HG03139 (cell line): ENCODE data around the gene COMMD6.

ENCODE experiments used
- ATAC-seq: cut with Tn5 transposase; IDR thresholded peaks from one replicate; pipeline ENCODE4 v1.9.1; 2021; ENCODE audit not compliant: unreplicated experiment

The COMMD6 gene

DNA sequence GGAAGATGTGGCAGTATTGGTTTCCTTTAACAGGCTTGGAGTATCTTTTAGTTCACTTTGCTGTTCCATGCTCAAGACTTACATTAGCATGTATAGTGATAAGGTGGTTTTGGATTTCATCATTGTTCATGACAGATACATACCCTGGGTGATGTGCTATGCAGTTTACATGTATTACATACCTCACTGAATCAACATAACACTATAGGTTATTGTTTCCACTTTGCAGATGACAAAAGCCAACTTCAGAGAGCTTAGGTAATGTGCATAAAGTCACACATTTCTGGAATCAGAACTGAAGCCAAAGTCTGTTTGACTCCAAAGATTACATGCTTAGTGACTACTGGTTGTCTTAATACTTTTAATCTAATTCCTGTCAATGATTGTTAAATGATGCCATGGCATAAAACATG is 7.1 kb downstream of the COMMD6 start:
- ATAC-seq = no peak

DNA sequence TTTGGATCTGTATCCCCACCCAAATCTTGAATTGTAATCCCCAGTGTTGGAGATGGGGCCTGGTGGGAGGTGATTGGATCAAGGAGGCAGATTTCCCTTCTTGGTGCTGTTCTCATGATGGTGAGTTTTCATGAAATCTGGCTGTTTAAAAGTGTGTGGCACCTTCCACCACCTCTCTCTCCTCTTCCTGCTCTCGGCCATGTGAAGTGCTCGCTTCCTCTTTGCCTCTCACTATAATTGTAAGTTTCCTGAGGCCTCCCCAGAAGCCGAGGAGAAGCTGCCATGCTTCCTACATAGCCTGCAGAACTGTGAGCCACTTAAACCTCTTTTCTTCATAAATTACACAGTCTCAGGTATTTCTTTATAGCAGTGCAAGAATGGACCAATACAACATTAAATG is 15.7 kb downstream of the COMMD6 start:
- ATAC-seq = no peak

DNA sequence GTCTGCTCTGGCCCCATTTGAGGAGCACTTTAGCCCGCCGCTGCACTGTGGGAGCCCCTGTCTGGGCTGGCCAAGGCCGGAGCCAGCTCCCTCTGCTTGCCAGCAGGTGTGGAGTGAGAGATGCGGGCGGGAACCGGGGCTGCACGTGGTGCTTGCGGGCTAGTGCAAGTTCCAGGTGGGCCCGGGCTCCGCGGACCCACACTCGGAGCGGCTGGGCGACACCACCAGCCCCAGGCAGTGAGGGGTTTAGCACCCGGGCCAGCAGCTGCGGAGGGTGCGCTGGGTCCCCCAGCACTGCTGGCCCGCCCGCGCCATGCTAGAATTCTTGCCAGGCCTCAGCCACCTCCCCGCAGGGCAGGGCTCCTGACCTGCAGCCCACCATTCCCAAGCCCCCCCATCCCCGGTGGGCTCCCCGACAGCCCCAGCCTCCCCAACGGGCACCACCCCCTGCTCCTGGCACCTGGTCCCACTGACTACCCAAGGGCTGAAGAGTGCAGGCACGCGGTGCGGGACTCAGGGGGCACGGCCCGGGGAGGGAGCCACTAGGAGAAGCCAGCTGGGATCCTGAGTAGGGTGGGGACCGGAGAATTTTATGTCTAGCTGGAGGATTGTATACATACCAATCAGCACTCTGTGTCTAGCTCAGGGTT is 19.1 kb downstream of the COMMD6 start:
- no peak for ATAC-seq

DNA sequence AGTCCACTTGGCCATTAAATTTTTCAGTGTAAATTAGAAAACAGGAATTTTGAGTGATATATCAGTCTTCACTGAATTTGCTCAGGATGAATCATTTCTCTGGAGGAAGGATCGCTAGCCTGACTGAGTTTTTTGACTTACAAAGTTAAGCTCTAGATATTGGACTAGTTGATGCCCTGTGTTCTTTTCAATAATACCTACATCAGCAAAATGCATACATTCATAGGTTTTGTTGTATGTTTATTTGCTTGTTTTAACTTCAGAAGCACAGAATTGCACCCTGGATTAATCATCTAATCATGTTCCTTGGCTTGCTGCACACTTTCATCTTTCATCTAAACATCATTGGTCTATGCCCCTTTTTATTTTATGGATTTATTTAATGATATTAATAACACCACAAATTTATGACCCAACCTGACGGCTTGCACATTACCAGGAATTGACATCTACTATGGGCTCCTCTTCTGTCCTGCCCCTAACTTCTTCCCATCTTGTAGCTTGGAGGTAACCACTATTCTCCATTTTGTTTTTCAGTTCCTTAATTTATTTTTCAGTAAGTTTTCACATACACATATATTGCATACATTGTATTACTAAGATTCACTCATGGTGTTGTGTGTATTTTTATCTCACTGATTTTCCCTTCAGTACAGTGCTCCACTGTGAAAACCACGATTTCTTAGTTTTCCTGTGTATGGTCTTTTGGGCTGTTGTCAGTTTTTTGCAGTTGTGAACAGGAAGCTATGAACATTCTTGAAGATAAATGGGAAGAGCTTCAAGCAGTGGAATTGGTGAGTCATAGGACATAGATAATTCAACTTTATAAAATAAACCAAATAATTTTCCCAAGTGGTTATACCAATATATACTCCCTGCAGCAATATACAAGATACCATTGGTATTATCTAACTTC is 23.3 kb downstream of the COMMD6 start:
- no peak for ATAC-seq

DNA sequence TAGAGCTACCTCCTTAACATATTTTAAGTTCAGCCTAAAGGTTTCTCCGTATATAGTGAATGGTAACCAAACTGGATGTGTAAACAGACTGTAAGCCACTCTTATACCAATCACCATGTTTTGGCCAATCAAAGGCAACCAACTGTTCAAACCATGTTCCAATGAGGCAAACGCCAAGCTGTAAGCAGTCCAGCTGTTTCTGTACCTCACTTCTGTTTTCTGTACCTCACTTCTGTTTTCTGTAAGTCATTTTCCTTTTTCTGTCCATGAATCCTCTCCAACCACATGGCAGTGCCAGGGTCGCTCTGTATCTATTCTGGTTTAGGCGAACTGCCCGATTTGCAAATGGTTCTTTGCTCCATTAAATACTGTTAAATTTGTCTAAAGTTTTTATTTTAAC is 24.4 kb downstream of the COMMD6 start:
- no peak for ATAC-seq

DNA sequence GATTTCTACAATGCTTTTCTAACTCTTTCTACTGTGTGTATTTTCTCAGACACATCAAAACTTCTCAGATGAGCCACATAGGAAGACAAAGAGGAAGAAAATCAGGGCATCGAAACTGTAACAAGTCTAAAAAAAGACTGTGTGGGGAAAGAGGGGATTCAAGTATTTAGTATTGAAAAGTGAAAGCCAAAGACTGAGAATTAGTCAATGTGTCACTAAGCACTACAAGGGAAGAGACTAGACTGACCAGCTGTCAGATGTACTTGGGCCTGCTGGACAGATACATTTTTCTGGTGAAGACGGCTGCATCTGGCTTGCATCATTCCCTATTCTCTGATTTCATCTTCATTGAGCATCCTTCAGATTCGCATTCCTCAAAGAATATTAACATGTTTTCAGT is 25.4 kb downstream of the COMMD6 start:
- ATAC-seq = peak; percentile 88

DNA sequence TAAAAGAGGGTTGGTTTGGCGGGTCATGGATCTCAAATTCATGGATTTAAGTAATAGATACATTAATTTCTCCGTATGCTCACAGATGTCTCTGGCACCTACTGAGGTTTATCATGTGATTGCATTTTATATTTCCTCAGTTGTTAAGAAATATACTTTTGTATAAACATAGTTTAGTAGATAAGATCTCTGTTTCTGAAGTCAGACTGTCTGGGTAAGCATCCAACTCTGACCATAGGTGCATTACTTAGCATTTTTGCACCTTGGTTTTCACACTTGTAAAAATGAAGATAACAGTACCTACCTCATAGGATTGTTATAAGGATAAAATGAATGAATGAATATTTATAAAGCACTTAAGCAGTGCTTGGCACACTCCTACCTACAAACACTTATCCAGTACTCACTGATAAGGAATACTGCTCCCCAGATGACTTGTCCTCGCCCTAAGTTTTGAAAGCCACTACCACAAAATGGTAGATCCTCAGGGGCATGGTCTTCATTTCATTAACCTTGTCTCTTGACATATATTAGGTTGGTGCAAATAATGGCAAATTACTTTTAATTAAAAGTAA is 26.5 kb downstream of the COMMD6 start:
- no peak for ATAC-seq

DNA sequence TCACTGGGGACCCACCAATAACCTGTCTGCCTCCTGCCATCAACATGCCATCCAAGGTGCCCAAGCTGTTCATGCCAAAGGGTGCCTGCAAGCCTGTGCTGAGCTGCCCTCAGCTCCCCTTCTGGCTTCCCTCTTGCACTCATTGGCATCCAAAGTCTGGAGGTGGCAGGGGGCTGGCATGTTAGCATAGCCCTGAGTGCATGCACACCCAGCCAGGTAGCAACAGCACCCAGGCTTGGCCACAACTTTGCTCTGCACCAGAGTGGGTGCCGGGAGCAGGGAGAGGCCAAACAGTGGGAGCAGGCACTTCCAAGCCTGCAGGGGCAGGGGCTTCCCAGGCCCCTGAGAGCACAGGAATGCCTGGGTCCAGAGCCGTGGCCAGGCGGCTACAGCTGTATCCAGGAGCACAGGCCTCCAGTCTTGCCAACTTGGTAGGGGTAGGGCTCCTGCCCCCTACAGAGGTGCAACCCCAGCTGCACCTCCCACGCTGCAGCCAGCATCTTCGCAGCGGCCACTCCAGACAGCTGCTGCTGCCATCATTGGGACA is 29.6 kb downstream of the COMMD6 start:
- ATAC-seq = no peak

DNA sequence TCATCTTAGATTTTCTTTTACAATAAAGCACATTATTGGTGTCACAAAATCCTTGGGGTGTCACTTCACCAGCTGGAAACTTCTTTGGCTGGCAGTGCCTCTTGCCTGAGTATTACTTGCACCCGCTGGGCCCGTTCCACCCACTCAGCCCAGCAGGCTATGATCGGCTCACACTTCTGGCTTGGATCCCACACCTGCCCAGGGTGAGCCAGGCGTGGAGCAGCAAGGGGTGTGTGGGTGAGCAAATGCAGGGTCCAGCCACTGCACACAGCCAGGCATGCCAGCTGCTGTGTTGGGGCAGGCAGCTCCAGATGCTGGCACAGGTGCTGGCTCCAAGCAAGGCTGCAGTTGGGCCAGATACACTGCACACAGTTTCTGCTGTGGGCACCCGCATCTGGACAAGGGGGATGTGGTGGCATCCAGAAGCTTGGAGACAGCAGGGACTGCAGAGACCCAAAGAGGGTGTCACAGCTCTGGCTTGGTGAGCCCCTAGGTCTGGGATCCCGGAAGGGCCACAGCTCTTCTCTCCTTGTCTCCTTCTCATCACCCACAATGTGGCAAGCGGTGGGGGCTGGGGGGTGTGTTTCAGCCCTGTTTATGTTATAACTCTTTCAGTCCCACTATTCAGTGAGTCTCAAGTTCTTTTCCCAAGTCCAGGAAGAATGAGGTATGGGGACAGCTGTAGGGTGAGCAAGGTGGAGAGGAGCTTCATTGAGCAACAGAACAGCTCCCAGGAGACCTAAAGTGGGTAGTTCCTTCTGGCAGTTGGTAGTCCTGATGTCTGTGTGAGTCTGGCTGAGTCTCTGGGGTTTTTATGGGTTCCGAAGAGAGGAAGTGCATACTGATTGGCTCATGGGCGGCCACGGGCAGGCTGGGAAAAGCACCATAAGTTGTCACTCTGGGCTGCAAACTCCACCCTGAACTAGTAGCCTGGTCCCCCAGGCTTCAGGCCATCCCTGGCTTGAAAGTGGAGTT is 30.3 kb downstream of the COMMD6 start:
- ATAC-seq = no peak

DNA sequence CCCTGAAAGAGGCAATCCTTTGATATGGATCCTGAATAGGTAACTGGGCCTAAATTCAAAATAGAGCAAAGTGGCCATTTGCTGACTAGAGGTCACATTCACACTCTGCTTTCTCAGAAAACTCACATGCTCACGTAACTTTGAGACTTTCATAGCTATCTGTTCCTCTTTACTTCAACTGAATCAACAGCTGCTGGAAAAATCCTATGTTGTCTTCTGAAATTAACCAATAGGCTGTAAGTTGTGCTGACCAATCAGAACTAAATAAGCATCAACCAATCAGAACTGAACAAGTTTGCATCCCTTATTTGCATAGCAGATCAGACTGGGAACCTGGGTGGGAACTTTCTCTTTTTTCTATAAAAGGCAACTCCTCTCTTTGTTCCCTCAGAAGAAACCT is 31.6 kb downstream of the COMMD6 start:
- ATAC-seq = no peak

DNA sequence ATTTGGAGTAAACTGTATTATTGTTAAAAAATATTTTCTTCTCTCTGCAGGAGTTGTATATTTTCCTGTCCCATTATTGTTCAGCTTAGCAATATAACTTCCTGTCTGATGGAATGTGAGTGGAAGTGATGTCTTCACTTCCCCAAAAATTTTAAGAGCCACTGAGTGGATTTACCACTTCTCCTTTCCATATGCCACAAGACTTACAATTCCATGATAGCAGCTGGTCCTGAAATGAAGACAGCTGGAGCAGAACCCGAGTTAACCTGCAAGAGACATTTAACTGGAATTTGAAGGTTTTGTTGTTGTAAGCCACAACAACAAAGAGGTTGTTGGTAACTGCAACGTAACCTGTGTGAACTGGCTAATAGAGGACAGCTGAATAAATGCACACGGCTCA is 32.3 kb downstream of the COMMD6 start:
- ATAC-seq = no peak

DNA sequence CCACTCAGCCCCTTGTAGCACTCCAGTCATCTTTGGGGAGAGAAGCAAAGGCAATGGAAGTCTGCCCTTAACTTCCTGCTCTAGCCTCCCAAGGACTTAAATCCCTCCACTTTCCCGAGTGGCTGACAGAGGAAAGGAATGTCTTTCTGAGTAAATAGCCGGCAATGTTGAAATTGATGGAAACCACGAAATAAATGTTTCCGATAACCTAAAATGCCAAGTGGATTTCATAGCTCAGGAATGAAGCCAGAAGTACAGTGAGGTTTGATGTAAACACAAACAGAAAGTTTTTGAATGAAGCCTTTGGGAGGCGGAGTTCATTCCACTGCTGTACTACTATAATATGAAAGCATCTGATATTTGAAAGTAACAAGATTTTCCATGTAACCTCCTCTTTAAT is 41.7 kb downstream of the COMMD6 start:
- ATAC-seq = no peak

DNA sequence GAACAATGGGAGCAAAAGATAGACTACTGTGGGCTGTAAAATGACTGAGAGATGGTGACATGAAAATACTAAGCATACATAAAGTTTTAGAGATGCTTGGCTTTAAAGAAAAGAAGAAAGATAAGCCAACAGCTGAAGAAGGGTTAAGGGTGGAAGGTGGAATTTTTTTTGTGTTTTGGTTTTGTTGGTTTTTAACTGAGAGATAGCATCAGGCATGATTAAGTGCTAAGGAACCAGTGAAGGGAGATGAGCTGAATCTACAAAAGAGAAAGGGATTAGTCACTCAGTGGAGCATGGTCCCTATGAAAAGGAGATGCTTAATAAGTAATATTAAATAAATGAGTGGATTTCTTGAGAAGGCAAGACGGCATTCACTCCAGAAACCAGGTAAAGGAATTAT is 43.1 kb downstream of the COMMD6 start:
- no peak for ATAC-seq

DNA sequence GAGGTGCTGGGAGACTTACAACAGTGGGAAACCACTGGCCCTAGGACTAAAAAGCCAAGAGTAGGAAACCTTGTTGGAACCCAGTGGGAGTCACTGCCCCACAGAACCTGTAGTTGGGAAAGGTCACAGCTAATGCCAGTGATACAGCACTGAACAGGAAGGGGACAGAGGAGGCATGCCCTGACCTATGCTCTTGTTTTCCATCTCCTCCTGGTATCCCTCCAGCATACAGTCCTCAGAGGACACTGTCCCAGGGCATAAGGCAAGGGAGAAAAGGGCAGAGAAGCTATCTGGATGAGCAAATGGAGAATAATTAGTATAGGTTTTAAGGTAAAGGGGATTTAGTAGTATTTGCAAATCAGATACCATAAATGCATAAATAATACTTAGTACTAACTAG is 44.5 kb downstream of the COMMD6 start:
- no peak for ATAC-seq

DNA sequence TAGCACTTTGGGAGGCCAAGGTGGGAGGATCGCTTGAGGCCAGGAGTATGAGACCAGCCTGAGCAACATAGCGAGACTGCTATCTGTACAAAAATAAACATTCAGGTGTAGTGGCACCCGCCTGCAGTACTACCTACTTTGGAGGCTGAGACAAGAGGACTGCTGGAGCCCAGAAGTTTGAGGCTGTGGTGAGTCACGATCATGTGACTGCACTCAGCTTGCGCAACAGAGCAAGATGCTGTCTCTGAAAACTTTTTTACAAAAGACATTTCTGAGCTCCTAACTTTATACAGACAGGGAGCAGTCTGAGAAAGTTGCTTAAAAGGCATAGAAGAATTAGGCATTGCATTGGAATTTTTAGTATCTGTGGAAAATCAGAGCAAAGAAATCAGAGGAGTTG is 45.3 kb downstream of the COMMD6 start:
- ATAC-seq = no peak

DNA sequence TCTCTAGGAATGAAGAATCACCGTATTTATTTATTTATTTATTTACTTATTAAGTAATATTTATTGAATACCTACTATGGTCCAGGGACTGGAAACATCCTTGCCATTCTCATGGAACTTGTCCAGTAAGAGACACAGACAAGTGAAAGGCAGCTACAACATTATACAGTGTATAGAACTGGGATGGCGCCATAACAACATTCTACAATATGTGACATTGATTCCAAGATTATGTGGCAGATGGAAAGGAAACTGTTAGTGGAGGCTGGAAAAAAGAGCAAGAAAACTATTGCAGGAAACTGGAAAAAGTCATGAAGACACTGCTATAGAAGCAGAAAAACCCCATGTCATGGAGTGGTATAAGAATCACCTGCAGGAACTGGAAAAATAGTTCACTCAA is 46.3 kb downstream of the COMMD6 start:
- no peak for ATAC-seq

DNA sequence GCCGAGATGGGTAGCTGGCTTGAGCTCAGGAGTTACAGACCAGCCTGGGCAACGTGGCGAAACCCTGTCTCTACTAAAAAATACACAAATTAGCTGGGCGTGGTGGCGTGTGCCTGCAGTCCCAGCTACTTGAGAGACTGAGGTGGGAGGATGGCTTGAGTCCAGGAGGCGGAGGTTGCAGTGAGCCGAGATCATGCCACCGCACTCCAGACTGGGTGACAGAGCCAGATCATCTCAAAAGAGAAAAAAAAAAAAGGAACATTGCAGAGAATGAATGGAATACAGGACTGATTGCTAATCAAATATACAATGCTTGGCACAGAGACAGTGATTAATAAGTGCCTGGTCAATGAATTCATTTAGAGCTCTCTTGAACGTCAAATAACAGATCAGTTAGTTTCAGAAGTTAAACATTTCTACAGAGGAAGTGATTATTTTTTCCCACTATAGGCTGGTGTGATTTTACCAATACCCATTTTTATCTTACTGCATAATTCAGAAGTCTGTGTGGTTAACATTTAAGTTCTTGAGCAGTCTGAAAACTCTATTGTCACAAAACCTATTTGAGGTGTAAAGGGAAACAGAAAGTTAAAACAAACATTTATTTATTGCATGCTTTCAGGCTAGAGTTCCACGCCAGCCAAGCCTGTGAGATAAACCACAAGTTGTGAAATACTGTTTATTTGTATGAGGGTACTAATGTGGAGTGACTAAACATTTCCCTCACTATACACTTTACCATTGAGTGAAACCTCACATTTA is 48.0 kb downstream of the COMMD6 start:
- ATAC-seq = peak; percentile 79

DNA sequence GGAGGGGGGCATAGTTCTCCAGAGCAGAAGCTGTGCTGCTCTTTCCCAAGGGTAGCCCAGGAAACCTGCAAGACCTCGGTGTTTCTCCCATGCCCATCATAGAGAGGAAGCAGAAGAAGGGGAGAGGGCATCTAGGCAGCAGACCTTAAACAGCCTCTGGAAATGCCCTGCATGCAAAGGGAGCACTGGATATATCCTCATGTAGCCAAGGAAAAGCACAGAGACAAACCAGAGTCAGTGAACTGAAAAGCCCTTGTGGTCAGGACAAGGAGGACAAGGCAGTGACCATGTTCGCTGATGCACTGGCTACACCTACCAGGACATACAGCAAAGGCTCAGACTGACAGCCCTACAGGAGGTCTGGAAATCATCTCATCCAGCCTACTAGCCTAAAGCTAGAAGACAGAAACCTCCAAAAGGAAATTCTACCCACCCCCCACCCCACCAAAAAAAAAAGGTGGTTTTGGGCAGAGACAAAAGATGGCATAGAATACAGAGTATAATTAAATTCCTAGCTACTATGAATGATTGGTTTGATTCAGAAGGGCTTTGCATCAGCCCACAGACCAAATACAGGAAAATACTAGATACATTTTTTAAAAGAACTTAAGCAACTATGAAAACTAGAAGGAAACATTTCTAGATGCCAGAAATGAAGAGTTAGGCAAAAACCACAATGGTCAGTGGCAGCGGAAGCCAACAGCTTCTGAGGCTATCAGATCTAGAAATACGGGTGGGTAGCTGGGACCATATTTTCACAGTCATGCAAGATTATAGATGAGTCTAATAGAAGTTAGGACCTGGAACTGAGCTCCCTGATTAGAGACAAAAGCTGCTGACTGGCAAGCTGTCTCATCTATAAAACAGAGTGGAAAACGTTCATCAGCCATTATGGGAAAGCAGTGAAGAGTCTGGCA is 51.2 kb downstream of the COMMD6 start:
- no peak for ATAC-seq
